Erythroblast (primary cell): ENCODE data around the gene DUOX1.

ENCODE experiments used
- GATA1 ChIP-seq: IDR thresholded peaks from 2 replicates; pipeline ENCODE4 v1.6.1; 2011; ENCODE audit warnings: low read depth, mild to moderate bottlenecking, control low read depth, low read length, moderate library complexity
- POLR2A ChIP-seq: IDR thresholded peaks from 2 replicates; pipeline ENCODE4 v1.6.1; 2011; ENCODE audit warnings: mild to moderate bottlenecking, low read length

- TF ChIP-seq POLR2A (no peak), GATA1 (no peak)
Measured at GRCh38 chr15:45100884-45101625, 28.7 kb upstream of the DUOX1 start.
